GM19324 (cell line): Measurements from ENCODE around the gene PYDC2.

ENCODE experiments used
- ATAC-seq: cut with Tn5 transposase; IDR thresholded peaks from one replicate; pipeline ENCODE4 v1.9.1; 2021; ENCODE audit warnings: mild to moderate bottlenecking, moderate library complexity; ENCODE audit not compliant: unreplicated experiment, low FRiP score

PYDC2 gene

GRCh38 chr3:191461113-191461595, at the start of gene PYDC2:
PYDC2 (plus strand) TSS chr3:191461163; CDS start chr3:191461163, 0 bp downstream.
- no peak for ATAC-seq

DNA sequence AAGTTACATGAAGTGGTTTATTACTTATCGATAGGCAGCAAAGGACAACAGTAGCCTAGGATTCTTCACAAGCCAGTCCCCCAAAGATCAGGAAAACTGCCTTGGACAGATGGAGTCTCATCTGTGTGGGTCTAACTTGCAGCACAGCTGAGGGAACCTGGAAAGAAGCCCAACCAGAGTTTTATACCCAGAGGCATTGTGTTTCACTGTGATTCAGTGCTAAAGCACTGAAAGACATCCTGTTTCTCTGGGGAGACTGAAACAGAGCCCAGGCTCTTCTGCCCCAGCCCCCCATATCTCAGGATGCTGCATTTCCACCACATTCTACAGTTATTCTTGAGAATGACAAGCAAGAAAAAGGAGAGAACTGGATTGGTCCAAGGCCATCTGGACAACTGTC, 48.2 kb upstream of the PYDC2 start:
- ATAC-seq = no peak

- no peak for ATAC-seq
Observed at GRCh38 chr3:191414286-191414685, 46.7 kb upstream of the PYDC2 start.

DNA sequence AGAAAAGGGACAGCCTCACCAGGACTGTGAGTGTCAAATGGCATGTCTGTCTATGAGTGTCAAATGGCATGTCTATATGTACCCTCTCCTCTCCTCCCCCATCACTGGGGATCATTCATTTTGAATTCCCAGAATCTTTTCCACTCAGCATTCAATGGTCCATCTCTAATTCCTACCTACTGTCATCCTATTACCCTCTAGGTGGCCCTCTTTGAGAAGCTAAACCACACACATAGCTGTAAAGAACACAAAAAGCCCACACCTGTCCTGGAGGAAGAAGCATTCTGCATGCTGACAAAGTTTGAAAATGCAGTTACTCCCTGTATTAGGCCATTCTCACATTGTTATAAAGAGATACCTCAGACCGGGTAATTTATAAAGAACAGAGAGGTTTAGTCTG, 46.2 kb upstream of the PYDC2 start:
- no peak for ATAC-seq

- no peak for ATAC-seq
Observed at GRCh38 chr3:191415566-191415965, 45.4 kb upstream of the PYDC2 start.

DNA sequence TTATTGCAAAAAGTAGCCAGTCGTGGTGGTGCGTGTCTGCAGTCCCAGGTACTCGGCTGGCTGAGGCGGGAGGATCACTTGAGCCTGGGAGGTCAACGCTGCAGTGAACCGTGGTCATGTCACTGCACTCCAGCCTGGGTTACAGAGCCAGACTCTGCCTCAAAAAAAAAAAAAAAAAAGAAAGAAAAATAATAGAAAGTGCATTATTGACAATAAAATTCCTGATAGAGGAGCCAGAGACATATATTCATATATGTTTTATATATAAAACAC, 43.6 kb upstream of the PYDC2 start:
- no peak for ATAC-seq

- no peak for ATAC-seq
Observed at GRCh38 chr3:191420771-191421170, 40.2 kb upstream of the PYDC2 start.

DNA sequence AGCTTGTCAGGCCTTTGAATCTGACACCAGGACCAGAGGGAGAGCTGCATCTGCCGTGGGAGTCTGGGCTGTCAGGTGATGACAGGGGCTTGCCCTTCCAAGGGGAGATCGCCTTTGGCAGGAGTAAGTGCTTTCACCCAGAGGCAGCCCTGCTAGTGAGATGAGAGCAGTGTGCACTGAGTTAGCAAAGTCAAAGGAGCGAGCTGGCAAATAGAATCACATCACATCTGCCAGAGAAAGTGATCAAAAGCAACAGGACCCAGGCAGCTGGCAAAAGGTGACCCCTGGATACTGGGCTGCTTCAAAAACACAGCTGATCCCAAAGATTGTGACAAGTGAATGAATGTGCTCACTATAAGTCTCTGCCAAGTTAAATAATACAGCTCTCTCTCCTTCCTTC, 36.1 kb upstream of the PYDC2 start:
- ATAC-seq = no peak

DNA sequence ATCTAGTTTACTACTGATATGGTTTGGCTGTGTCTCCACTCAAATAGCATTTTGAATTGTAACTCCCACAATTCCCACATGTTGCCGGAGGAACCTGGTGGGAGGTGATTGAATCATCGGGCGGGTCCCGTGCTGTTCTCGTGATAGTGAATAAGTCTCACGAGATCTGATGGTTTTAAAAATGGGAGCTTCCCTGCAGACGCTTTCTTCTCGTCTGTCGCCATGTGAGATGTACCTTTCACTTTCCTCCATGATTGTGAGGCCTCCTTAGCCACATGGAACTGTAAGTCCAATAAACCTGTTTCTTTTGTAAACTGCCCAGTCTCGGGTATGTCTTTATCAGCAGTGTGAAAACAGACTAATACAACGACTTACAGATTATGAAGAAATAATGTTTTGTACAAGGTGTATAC, 35.6 kb upstream of the PYDC2 start:
- no peak for ATAC-seq

DNA sequence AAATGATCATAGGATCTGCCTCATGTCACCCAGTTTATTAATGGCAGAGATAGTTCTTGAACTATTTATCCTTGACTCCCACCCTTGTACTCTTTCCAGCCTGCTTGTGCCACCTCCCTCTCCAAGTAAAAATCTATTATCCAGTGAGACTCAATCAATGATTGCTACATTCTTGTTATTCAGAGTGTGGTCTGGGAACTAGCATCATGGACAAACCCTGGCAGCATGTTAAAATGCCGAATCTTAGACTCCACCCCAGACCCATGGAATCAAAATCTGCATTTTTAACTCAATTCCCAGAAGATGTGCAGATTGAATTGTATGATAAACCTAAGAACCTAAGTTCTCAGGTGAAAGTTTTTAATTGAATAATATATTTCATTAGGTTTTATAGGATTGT, 34.7 kb upstream of the PYDC2 start:
- no peak for ATAC-seq

DNA sequence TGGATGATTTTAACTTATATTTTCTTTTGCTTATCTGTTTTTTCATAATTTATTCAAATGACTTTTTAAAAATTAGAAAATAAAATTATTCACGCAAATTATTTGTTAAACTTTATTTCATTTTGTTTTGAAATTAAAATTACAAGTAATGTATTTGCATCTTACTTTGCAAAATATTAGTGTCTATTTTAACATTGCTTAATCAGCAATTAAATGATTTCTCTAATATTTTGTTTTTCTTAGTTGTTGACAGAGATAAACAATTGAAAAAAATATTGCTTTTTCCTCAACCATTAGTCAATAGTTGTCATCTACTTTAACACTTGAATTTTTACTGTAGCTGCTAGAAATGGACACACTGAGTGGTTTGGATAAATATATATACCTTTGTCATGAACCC, 32.8 kb upstream of the PYDC2 start:
- ATAC-seq = no peak

DNA sequence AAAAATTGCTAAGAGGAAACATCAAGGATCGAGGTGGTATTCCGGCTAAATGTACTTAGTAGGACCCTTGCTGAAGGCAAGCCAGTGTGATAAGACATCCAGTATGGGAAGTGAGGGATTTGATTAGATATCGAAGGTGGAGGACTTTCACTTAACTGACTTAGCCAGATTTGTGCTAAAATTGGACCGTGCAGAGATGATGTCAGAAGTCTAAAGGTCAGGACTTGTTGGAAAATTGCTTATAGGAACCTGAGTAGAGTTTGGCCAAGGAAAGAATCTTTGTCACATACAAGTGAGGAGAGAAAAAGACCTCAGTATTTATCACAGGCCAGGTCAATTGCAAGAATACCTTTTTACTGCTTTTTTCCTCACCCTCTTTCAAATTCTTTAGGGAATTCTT, 30.9 kb upstream of the PYDC2 start:
- no peak for ATAC-seq

GRCh38 chr3:191431160-191431822, 29.7 kb upstream of the PYDC2 start:
- ATAC-seq = no peak

DNA sequence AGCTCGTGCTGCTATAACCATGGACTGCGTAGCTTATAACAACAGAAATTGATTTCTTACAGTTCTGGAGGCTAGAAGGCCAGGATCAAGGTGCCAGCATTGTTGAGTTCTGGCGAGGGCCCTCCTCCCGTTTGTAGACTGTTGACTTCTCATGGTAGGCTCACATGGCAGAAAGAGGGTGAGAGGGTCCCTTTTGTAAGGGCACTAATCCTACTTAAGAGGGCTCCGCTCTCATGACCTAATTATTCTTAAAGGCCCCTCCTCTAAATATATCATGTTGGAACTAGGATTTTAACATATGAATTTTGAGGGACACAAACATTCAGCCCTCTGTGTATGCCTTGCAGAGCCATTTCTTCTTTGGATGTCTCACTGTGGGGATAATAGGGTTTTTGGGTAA, 28.8 kb upstream of the PYDC2 start:
- ATAC-seq = no peak

- ATAC-seq = no peak
Observed at GRCh38 chr3:191434024-191434423, 26.9 kb upstream of the PYDC2 start.

- no peak for ATAC-seq
Observed at GRCh38 chr3:191435981-191436380, 25.0 kb upstream of the PYDC2 start.

GRCh38 chr3:191438150-191438814, 22.7 kb upstream of the PYDC2 start:
- no peak for ATAC-seq

GRCh38 chr3:191440532-191440931, 20.4 kb upstream of the PYDC2 start:
- ATAC-seq = no peak

GRCh38 chr3:191441687-191442086, 19.3 kb upstream of the PYDC2 start:
- no peak for ATAC-seq

DNA sequence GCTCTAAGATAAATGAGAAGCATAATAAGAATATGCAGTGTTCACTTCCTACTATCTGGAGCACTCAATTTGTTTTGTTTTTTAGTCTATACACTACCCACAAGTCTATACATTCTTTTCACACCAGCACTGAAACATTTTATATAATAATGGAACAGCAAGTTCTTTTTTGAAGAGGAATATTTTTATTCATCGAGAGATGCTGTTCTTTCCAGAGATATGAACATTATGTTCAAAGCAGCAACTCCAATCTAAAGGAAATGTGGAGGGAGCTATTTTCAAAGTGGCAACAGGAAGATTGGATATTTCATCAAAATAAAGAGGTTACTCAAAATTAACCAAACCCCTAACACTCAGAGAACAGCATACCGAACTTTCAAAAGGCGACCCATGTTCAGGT, 16.4 kb upstream of the PYDC2 start:
- no peak for ATAC-seq

GRCh38 chr3:191449256-191449655, 11.7 kb upstream of the PYDC2 start:
- no peak for ATAC-seq

DNA sequence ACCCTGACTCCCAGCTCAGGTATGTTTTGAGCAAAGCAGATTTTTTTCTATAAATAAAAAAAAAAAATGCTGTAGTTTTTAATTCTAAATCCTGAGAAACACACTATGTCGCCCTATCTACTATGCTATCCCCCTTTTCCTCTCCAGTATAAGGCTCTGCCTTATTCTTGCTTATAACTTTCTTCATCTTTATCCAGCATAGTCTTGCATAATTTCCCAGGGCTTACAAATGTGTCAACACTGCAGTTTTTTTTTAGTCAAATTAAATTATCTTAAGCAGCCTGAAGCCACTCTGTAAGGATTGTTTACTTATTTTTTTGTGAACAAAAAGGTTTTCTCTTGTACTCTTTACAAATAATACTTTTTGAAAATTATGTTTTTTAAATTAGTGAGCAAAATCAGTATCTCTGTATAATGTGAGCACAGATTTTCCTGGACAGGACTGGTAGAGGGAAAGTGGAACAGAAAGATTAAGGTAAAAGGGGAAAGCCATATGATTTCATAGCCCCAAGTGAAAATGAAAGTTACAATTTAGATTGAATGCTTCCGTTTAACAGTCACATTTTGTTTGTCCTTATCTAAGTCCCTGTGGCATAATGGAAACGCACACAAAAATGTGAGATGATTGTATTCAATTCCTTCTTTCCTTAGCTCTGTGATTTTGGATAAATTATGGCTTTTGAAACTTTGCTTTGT, 5.6 kb upstream of the PYDC2 start:
- peak; percentile 56 for ATAC-seq
